Liver (tissue), 3 donors: ENCODE results near the gene TMCO1.

Source experiments
- CTCF ChIP-seq: fragments of 150-350 bp; IDR thresholded peaks from 2 replicates; pipeline ENCODE4 v1.5.1; 2017; ENCODE audit warnings: improper control_type of control experiment, low read depth, low read length; ENCODE audit not compliant: missing input control
- JUND ChIP-seq, 2 donors: IDR thresholded peaks; 2 replicates each; pipeline ENCODE4 v1.6.1; 2016; ENCODE audit warnings: antibody characterized with exemption in 2 of 2
- RAD21 ChIP-seq, 2 donors: IDR thresholded peaks; 2 replicates each; pipeline ENCODE4 v1.6.1; 2016; ENCODE audit warnings: antibody characterized with exemption in 2 of 2, mild to moderate bottlenecking in 2 of 2
- REST ChIP-seq: IDR thresholded peaks from 2 replicates; pipeline ENCODE4 v1.6.1; 2016; ENCODE audit warnings: antibody characterized with exemption, mild to moderate bottlenecking
- RXRA ChIP-seq, 2 donors: IDR thresholded peaks; 2 replicates each; pipeline ENCODE4 v1.6.1; 2017 to 2018; ENCODE audit warnings: antibody characterized with exemption in 2 of 2, mild to moderate bottlenecking in 1 of 2
- SP1 ChIP-seq: IDR thresholded peaks from 2 replicates; pipeline ENCODE4 v1.6.1; 2018; ENCODE audit warnings: antibody characterized with exemption, mild to moderate bottlenecking
- TAF1 ChIP-seq: conservative IDR thresholded peaks from 2 replicates; pipeline ENCODE4 v1.6.1; 2016; ENCODE audit warnings: antibody characterized with exemption, mild to moderate bottlenecking
- YY1 ChIP-seq: IDR thresholded peaks from 2 replicates; pipeline ENCODE4 v1.6.1; 2016; ENCODE audit warnings: antibody characterized with exemption, mild to moderate bottlenecking
- donor health status: healthy.
- donor health status: healthy.

- TF ChIP-seq REST (no peak), RXRA (IDR thresholded peaks at IDR 0.05) (no peak), RAD21 (IDR thresholded peaks at IDR 0.05) (no peak), YY1 (no peak), CTCF (no peak), TAF1 (no peak), JUND (IDR thresholded peaks at IDR 0.05) (no peak), SP1 (no peak)
Measured at GRCh38 chr1:165787741-165788140, 19.1 kb upstream of the TMCO1 start.
